Stimulated activated memory B cell treated with anti-CD40 and anti-IgM and Interleukin-4, amounts not matched to agents 10 μg/mL and 1 μg/mL and 100 μg/mL, for 72 hours (primary cell): ENCODE data around the gene NUDT21.
A peak's percentile ranks its signal among the peaks of the same experiment; 100 is the strongest.
"Not testable (repeated sequence)": the region's sequence is repeated elsewhere in the genome, so short reads cannot be mapped to it uniquely, and the experiment has no call there.

Experiments used
- ATAC-seq: fragments of 150-1000 bp; cut with Tn5 transposase; 2 replicates; pipeline ENCODE4 v1.10.0; 2021
- H3K27ac Mint-ChIP-seq: one replicate; pipeline ENCODE4 v1.8.0; 2022; ENCODE audit warnings: mild to moderate bottlenecking, mixed read lengths
- H3K27me3 Mint-ChIP-seq: one replicate; pipeline ENCODE4 v1.8.0; 2022; ENCODE audit warnings: mixed read lengths
- H3K36me3 Mint-ChIP-seq: one replicate; pipeline ENCODE4 v1.8.0; 2022; ENCODE audit warnings: mixed read lengths
- H3K4me1 Mint-ChIP-seq: one replicate; pipeline ENCODE4 v1.8.0; 2022; ENCODE audit warnings: mixed read lengths
- H3K4me3 Mint-ChIP-seq: one replicate; pipeline ENCODE4 v1.8.0; 2022; ENCODE audit warnings: mild to moderate bottlenecking, moderate library complexity, mixed read lengths
- H3K9me3 Mint-ChIP-seq: one replicate; pipeline ENCODE4 v1.8.0; 2022; ENCODE audit warnings: mixed read lengths

The NUDT21 gene

GRCh38 chr16:56413381-56413780, 37.8 kb downstream of the NUDT21 start:
- ATAC-seq = no peak
- H3K4me3 Mint-ChIP-seq = no peak overlapping the region
- no peaks in the 10 kb centered on the region for H3K27me3 Mint-ChIP-seq
- peaks cover 14% of the 10 kb centered on the region for H3K4me1 Mint-ChIP-seq
- peak overlapping the region; percentile 46 for H3K27ac Mint-ChIP-seq
- no peaks in the 10 kb centered on the region for H3K9me3 Mint-ChIP-seq
- H3K36me3 Mint-ChIP-seq = peaks cover 27% of the 10 kb centered on the region

GRCh38 chr16:56411624-56412023, 39.5 kb downstream of the NUDT21 start:
- peaks cover 13% of the 10 kb centered on the region for H3K4me1 Mint-ChIP-seq
- H3K9me3 Mint-ChIP-seq = no peaks in the 10 kb centered on the region
- no peak for ATAC-seq
- peaks cover 30% of the 10 kb centered on the region for H3K36me3 Mint-ChIP-seq
- no peak overlapping the region for H3K27ac Mint-ChIP-seq
- H3K27me3 Mint-ChIP-seq = no peaks in the 10 kb centered on the region
- no peak overlapping the region for H3K4me3 Mint-ChIP-seq

- Mint-ChIP-seq H3K36me3 (peaks cover 30% of the 10 kb centered on the region), H3K9me3 (no peaks in the 10 kb centered on the region), H3K4me3 (no peak overlapping the region), H3K27ac (no peak overlapping the region), H3K4me1 (peaks cover 11% of the 10 kb centered on the region), H3K27me3 (no peaks in the 10 kb centered on the region)
- ATAC-seq = no peak
These were observed 40.0 kb downstream of the NUDT21 start for GRCh38 chr16:56411123-56411522.

- Mint-ChIP-seq H3K4me3 (no peak overlapping the region), H3K4me1 (peaks cover 4% of the 10 kb centered on the region), H3K9me3 (no peaks in the 10 kb centered on the region), H3K27me3 (no peaks in the 10 kb centered on the region), H3K27ac (no peak overlapping the region), H3K36me3 (peaks cover 47% of the 10 kb centered on the region)
- no peak for ATAC-seq
These were observed 41.9 kb downstream of the NUDT21 start for GRCh38 chr16:56409195-56409594.

- H3K4me3 Mint-ChIP-seq = no peak overlapping the region
- peaks cover 45% of the 10 kb centered on the region for H3K36me3 Mint-ChIP-seq
- peaks cover 4% of the 10 kb centered on the region for H3K4me1 Mint-ChIP-seq
- no peak for ATAC-seq
- H3K27me3 Mint-ChIP-seq = no peaks in the 10 kb centered on the region
- H3K27ac Mint-ChIP-seq = no peak overlapping the region
- H3K9me3 Mint-ChIP-seq = no peaks in the 10 kb centered on the region
These were observed 42.6 kb downstream of the NUDT21 start for GRCh38 chr16:56408379-56409098.

- Mint-ChIP-seq H3K9me3 (no peaks in the 10 kb centered on the region), H3K36me3 (peaks cover 46% of the 10 kb centered on the region), H3K4me1 (peaks cover 4% of the 10 kb centered on the region), H3K27me3 (no peaks in the 10 kb centered on the region), H3K27ac (peak overlapping the region; percentile 65), H3K4me3 (no peak overlapping the region)
- ATAC-seq = no peak
These were observed 45.0 kb downstream of the NUDT21 start for GRCh38 chr16:56405977-56406672.

GRCh38 chr16:56401482-56401881, 49.6 kb downstream of the NUDT21 start:
- H3K9me3 Mint-ChIP-seq = no peaks in the 10 kb centered on the region
- H3K36me3 Mint-ChIP-seq = peaks cover 64% of the 10 kb centered on the region
- peaks cover 15% of the 10 kb centered on the region for H3K4me1 Mint-ChIP-seq
- no peak overlapping the region for H3K4me3 Mint-ChIP-seq
- no peaks in the 10 kb centered on the region for H3K27me3 Mint-ChIP-seq
- H3K27ac Mint-ChIP-seq = no peak overlapping the region
- no peak for ATAC-seq

GRCh38 chr16:56400458-56400857, 50.7 kb downstream of the NUDT21 start:
- H3K4me1 Mint-ChIP-seq = peaks cover 18% of the 10 kb centered on the region
- H3K36me3 Mint-ChIP-seq = peaks cover 71% of the 10 kb centered on the region
- ATAC-seq = no peak
- no peaks in the 10 kb centered on the region for H3K9me3 Mint-ChIP-seq
- H3K4me3 Mint-ChIP-seq = no peak overlapping the region
- no peaks in the 10 kb centered on the region for H3K27me3 Mint-ChIP-seq
- no peak overlapping the region for H3K27ac Mint-ChIP-seq

GRCh38 chr16:56399486-56399885, 51.6 kb downstream of the NUDT21 start:
- Mint-ChIP-seq H3K9me3 (no peaks in the 10 kb centered on the region), H3K36me3 (peaks cover 65% of the 10 kb centered on the region), H3K27ac (no peak overlapping the region), H3K27me3 (no peaks in the 10 kb centered on the region), H3K4me3 (no peak overlapping the region), H3K4me1 (peaks cover 20% of the 10 kb centered on the region)
- no peak for ATAC-seq

- Mint-ChIP-seq H3K36me3 (peaks cover 65% of the 10 kb centered on the region), H3K9me3 (no peaks in the 10 kb centered on the region), H3K4me3 (no peak overlapping the region), H3K27me3 (no peaks in the 10 kb centered on the region), H3K27ac (no peak overlapping the region), H3K4me1 (peaks cover 23% of the 10 kb centered on the region)
- no peak for ATAC-seq
These were observed 52.1 kb downstream of the NUDT21 start for GRCh38 chr16:56399047-56399446.

GRCh38 chr16:56396724-56397123, 54.4 kb downstream of the NUDT21 start:
- Mint-ChIP-seq H3K36me3 (peaks cover 75% of the 10 kb centered on the region), H3K4me1 (peaks cover 34% of the 10 kb centered on the region)
- not testable (repeated sequence) for ATAC-seq, H3K9me3 Mint-ChIP-seq, H3K27me3 Mint-ChIP-seq, H3K27ac Mint-ChIP-seq, H3K4me3 Mint-ChIP-seq

GRCh38 chr16:56389554-56389953, 61.6 kb downstream of the NUDT21 start:
- H3K36me3 Mint-ChIP-seq = peaks cover 66% of the 10 kb centered on the region
- no peak overlapping the region for H3K27ac Mint-ChIP-seq
- H3K4me1 Mint-ChIP-seq = peaks cover 14% of the 10 kb centered on the region
- no peaks in the 10 kb centered on the region for H3K9me3 Mint-ChIP-seq
- no peak overlapping the region for H3K4me3 Mint-ChIP-seq
- no peak for ATAC-seq
- no peaks in the 10 kb centered on the region for H3K27me3 Mint-ChIP-seq

- Mint-ChIP-seq H3K27ac (no peak overlapping the region), H3K36me3 (peaks cover 67% of the 10 kb centered on the region)
- ATAC-seq = no peak
These were observed 62.9 kb downstream of the NUDT21 start for GRCh38 chr16:56388209-56388608.

GRCh38 chr16:56387396-56387795, 63.7 kb downstream of the NUDT21 start:
- Mint-ChIP-seq H3K27ac (no peak overlapping the region), H3K36me3 (peaks cover 67% of the 10 kb centered on the region), H3K9me3 (peaks cover 9% of the 10 kb centered on the region), H3K27me3 (no peaks in the 10 kb centered on the region), H3K4me1 (peaks cover 3% of the 10 kb centered on the region), H3K4me3 (no peak overlapping the region)
- ATAC-seq = no peak

More at GRCh38 chr16:56388209-56388608, 62.9 kb downstream of the NUDT21 start:
- no peaks in the 10 kb centered on the region for H3K27me3 Mint-ChIP-seq
- H3K4me3 Mint-ChIP-seq = no peak overlapping the region
- peaks cover 7% of the 10 kb centered on the region for H3K4me1 Mint-ChIP-seq
- peaks cover 5% of the 10 kb centered on the region for H3K9me3 Mint-ChIP-seq

GRCh38 chr16:56384074-56384721, 66.9 kb downstream of the NUDT21 start:
- H3K9me3 Mint-ChIP-seq = peaks cover 19% of the 10 kb centered on the region
- H3K36me3 Mint-ChIP-seq = peaks cover 72% of the 10 kb centered on the region
- no peak for ATAC-seq
- no peaks in the 10 kb centered on the region for H3K27me3 Mint-ChIP-seq
- H3K27ac Mint-ChIP-seq = no peak overlapping the region
- no peak overlapping the region for H3K4me3 Mint-ChIP-seq
- H3K4me1 Mint-ChIP-seq = no peaks in the 10 kb centered on the region
